MM.1S (cell line): ENCODE data around the gene TRAPPC12.

ENCODE experiments used
- EZH2 ChIP-seq: fragments of 300-600 bp; sonication (generic); optimal IDR thresholded peaks from 2 replicates; pipeline ENCODE3; 2017; ENCODE audit warnings: low read depth, mild to moderate bottlenecking, antibody characterized with exemption, low read length, mixed read lengths
- EZH2phosphoT487 ChIP-seq: fragments of 300-600 bp; sonication (generic); IDR thresholded peaks from 2 replicates; pipeline ENCODE4 v1.6.1; 2018; ENCODE audit warnings: antibody characterized with exemption, low read length
- TF ChIP-seq, protein P1 (sequence below): fragments of 300-600 bp; sonication (generic); IDR thresholded peaks from 2 replicates; pipeline ENCODE4 v1.5.1; 2016; ENCODE audit warnings: antibody characterized with exemption, low read length, mixed read lengths

DNA sequence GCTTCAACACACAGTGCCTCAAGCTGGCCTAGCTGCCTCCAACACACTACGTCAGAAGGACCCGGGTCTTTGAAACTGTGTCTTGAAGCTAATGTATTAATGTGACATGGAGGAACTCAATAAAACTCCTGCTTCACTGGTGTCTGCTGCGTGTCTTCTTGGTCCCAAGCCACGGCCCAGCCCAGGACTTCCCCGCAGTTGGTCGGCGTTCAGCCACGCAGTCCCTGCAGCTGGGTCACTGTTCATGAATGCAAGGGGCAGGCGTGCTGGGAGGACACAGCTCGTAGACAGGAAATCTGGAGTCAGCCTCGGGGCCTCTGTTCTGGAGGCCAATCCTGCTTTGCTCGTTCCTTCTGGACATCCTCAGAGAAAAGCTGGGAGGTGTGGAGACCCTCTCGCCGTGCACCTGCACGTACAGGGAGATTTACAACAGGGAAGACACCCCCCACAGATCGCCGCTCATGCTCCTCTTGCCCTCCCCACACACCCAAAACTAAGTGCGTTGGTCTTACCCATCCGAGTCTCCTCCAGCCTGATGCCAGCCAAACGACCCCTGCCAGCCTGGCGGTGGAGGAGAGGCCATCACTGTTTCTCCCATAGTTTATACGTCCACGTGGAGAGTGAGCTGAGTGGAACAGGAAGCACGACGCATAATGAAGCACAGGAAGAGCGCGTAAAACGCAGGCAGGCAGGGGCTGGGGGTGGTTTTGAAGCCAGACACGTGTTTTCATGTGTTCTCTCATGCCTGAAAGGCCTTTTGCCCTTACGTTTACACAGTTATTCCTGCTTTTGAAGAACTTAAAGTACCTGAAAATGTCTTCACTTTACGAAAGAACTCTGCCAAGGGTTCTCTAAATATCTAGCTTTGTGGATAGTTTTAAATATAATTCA, 100.2 kb downstream of the TRAPPC12 start:
- TF ChIP-seq, protein P1, sequence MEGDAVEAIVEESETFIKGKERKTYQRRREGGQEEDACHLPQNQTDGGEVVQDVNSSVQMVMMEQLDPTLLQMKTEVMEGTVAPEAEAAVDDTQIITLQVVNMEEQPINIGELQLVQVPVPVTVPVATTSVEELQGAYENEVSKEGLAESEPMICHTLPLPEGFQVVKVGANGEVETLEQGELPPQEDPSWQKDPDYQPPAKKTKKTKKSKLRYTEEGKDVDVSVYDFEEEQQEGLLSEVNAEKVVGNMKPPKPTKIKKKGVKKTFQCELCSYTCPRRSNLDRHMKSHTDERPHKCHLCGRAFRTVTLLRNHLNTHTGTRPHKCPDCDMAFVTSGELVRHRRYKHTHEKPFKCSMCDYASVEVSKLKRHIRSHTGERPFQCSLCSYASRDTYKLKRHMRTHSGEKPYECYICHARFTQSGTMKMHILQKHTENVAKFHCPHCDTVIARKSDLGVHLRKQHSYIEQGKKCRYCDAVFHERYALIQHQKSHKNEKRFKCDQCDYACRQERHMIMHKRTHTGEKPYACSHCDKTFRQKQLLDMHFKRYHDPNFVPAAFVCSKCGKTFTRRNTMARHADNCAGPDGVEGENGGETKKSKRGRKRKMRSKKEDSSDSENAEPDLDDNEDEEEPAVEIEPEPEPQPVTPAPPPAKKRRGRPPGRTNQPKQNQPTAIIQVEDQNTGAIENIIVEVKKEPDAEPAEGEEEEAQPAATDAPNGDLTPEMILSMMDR, result no peak
- TF ChIP-seq EZH2phosphoT487 (no peak), EZH2 (no peak)
